T-helper 22 cell (primary cell): ENCODE data around the gene TMEM238.
A peak's percentile ranks its signal among the peaks of the same experiment; 100 is the strongest.

Experiments
- DNase-seq: peaks from one replicate; pipeline ENCODE4 v3.0.0-alpha.2; 2020; ENCODE audit warnings: low read depth

TMEM238 gene

GRCh38 chr19:55358493-55358892 lies 25.6 kb downstream of the TMEM238 start:
- DNase-seq = no peak

- no peak for DNase-seq
Measured at GRCh38 chr19:55355213-55355821, 28.8 kb downstream of the TMEM238 start.

- DNase-seq = no peak
Measured at GRCh38 chr19:55354698-55355212, 29.3 kb downstream of the TMEM238 start, which contains the start of gene COX6B2. TSS of gene COX6B2 (minus strand) at chr19:55354719. CDS start at chr19:55354521, 198 bp downstream.

- peak; percentile 51 for DNase-seq
Measured at GRCh38 chr19:55353803-55354697, 30.0 kb downstream of the TMEM238 start.

GRCh38 chr19:55353356-55353802 lies 30.7 kb downstream of the TMEM238 start:
- DNase-seq = no peak

- DNase-seq = no peak
Measured at GRCh38 chr19:55352549-55353145, 31.4 kb downstream of the TMEM238 start.

GRCh38 chr19:55352040-55352439 lies 32.1 kb downstream of the TMEM238 start:
- DNase-seq = no peak

- DNase-seq = no peak
Measured at GRCh38 chr19:55350620-55351315, 33.3 kb downstream of the TMEM238 start.

- DNase-seq = no peak
Measured at GRCh38 chr19:55348317-55349034, 35.6 kb downstream of the TMEM238 start.

- DNase-seq = no peak
Measured at GRCh38 chr19:55347442-55348009, 36.6 kb downstream of the TMEM238 start.

- DNase-seq = no peak
Measured at GRCh38 chr19:55346725-55347441, 37.2 kb downstream of the TMEM238 start.

- DNase-seq = no peak
Measured at GRCh38 chr19:55345818-55346724, 38.0 kb downstream of the TMEM238 start.

GRCh38 chr19:55345101-55345817 lies 38.8 kb downstream of the TMEM238 start:
- no peak for DNase-seq

- DNase-seq = no peak
Measured at GRCh38 chr19:55344444-55344843, 39.6 kb downstream of the TMEM238 start.

GRCh38 chr19:55341595-55342531 lies 42.2 kb downstream of the TMEM238 start:
- DNase-seq = no peak

GRCh38 chr19:55341171-55341588 lies 42.9 kb downstream of the TMEM238 start:
- DNase-seq = peak; percentile 40

- no peak for DNase-seq
Measured at GRCh38 chr19:55340784-55341147, 43.3 kb downstream of the TMEM238 start.
